ENCODE results near the gene TNNI2. TPM values are rescaled to one million over a fixed set of nuclear protein-coding genes. Genes with fewer than 3 reads are reported as not detected.

Gene TNNI2
- polyA plus RNA-seq, 1 donor (not counting 4 experiments of a cell fraction or from before 2014, with no cell fraction given) = 10.7 TPM

- no peak for TF ChIP-seq EZH2 (IDR thresholded peaks at IDR 0.05; ENCODE audit: low read length)
- no peak for TF ChIP-seq CTCF (optimal IDR thresholded peaks at IDR 0.05 in 1 of 3, IDR thresholded peaks at IDR 0.05 in 1 of 3, conservative IDR thresholded peaks at IDR 0.05 in 1 of 3; ENCODE audit: extremely low read depth in 1 of 3, insufficient read depth in 2 of 3, low read length in 3 of 3)
- no peaks in the 10 kb centered on the region for H3K9me1 ChIP-seq (ENCODE audit: control insufficient read depth, extremely low read depth, insufficient read depth, low read length)
- no peaks in the 10 kb centered on the region for H3K36me3 ChIP-seq (ENCODE audit: control insufficient read depth in 2 of 2, extremely low read depth in 1 of 2, insufficient read depth in 2 of 2, low read length in 2 of 2)
- no peaks in the 10 kb centered on the region for H3K27me3 ChIP-seq (ENCODE audit: control insufficient read depth, extremely low read depth, insufficient read depth, low read length)
- H3K79me2 ChIP-seq (ENCODE audit: control insufficient read depth, insufficient read depth, low read length) = no peaks in the 10 kb centered on the region
- DNase-seq (ENCODE audit: low read depth, low spot score) = no peak
- H3K4me3 ChIP-seq (ENCODE audit: control insufficient read depth in 2 of 3, extremely low read depth in 1 of 3, insufficient read depth in 2 of 3, low read depth in 1 of 3, low read length in 3 of 3) = no peak overlapping the region
- H3K27ac ChIP-seq (ENCODE audit: control insufficient read depth, insufficient read depth, low read length) = no peak overlapping the region
- dilution Hi-C loops (cut with MboI; ENCODE audit: extremely low pct_ligation_motif_present, low sequenced_read_pairs) = no loop called here
- no peaks in the 10 kb centered on the region for H3K9me3 ChIP-seq (ENCODE audit: control insufficient read depth, low read depth, low read length)
- peaks cover 12% of the 10 kb centered on the region for H3K4me1 ChIP-seq (ENCODE audit: control insufficient read depth, extremely low read depth, insufficient read depth, low read length)
- FAIRE-seq = no peak
- H3K9ac ChIP-seq (ENCODE audit: control insufficient read depth, extremely low read depth, insufficient read depth, low read length) = no peak overlapping the region
- no peak overlapping the region for H3K4me2 ChIP-seq (ENCODE audit: control insufficient read depth, extremely low read depth, insufficient read depth, low read depth, low read length)
- H4K20me1 ChIP-seq (ENCODE audit: control insufficient read depth, extremely low read depth, insufficient read depth, low read length) = no peaks in the 10 kb centered on the region
- no peak overlapping the region for H2AFZ ChIP-seq (ENCODE audit: control insufficient read depth, low read length)
These were observed 46.3 kb upstream of the TNNI2 start for GRCh38 chr11:1792461-1792860.

GRCh38 chr11:1793081-1793480 is 45.7 kb upstream of the TNNI2 start:
- FAIRE-seq = no peak
- dilution Hi-C loops (cut with MboI; ENCODE audit: extremely low pct_ligation_motif_present, low sequenced_read_pairs) = no loop called here
- H3K4me3 ChIP-seq (ENCODE audit: control insufficient read depth in 2 of 3, extremely low read depth in 1 of 3, insufficient read depth in 2 of 3, low read depth in 1 of 3, low read length in 3 of 3) = no peak overlapping the region

More at GRCh38 chr11:1793081-1793480, 45.7 kb upstream of the TNNI2 start:
- Histone ChIP-seq H3K79me2 (ENCODE audit: control insufficient read depth, insufficient read depth, low read length) (no peaks in the 10 kb centered on the region), H3K9me1 (ENCODE audit: control insufficient read depth, extremely low read depth, insufficient read depth, low read length) (no peaks in the 10 kb centered on the region), H4K20me1 (ENCODE audit: control insufficient read depth, extremely low read depth, insufficient read depth, low read length) (no peaks in the 10 kb centered on the region), H3K4me2 (ENCODE audit: control insufficient read depth, extremely low read depth, insufficient read depth, low read depth, low read length) (no peak overlapping the region), H3K27me3 (ENCODE audit: control insufficient read depth, extremely low read depth, insufficient read depth, low read length) (no peaks in the 10 kb centered on the region), H3K9ac (ENCODE audit: control insufficient read depth, extremely low read depth, insufficient read depth, low read length) (no peak overlapping the region), H3K36me3 (ENCODE audit: control insufficient read depth in 2 of 2, extremely low read depth in 1 of 2, insufficient read depth in 2 of 2, low read length in 2 of 2) (no peaks in the 10 kb centered on the region), H3K27ac (ENCODE audit: control insufficient read depth, insufficient read depth, low read length) (no peak overlapping the region), H3K4me1 (ENCODE audit: control insufficient read depth, extremely low read depth, insufficient read depth, low read length) (peaks cover 12% of the 10 kb centered on the region), H3K9me3 (ENCODE audit: control insufficient read depth, low read depth, low read length) (no peaks in the 10 kb centered on the region), H2AFZ (ENCODE audit: control insufficient read depth, low read length) (no peak overlapping the region)
- no peak for DNase-seq (ENCODE audit: low read depth, low spot score)
- TF ChIP-seq EZH2 (IDR thresholded peaks at IDR 0.05; ENCODE audit: low read length) (no peak), CTCF (optimal IDR thresholded peaks at IDR 0.05 in 1 of 3, IDR thresholded peaks at IDR 0.05 in 1 of 3, conservative IDR thresholded peaks at IDR 0.05 in 1 of 3; ENCODE audit: extremely low read depth in 1 of 3, insufficient read depth in 2 of 3, low read length in 3 of 3) (no peak)
